H9 (cell line): ENCODE results near the gene LDLRAD4. TPM values are rescaled to one million over a fixed set of nuclear protein-coding genes. Genes with fewer than 3 reads are reported as not detected.

Source experiments
- DNase-seq: peaks from one replicate; pipeline ENCODE4 v3.0.0-alpha.2; 2017
- H2AFZ ChIP-seq: one replicate; pipeline ENCODE4 v1.6.1; 2013; ENCODE audit warnings: mild to moderate bottlenecking, low read length, control low read depth, moderate library complexity
- H2AK5ac ChIP-seq: 2 replicates; pipeline ENCODE4 v1.6.1; 2013; ENCODE audit warnings: low read length, control low read depth, mixed read lengths; ENCODE audit not compliant: insufficient read length
- H2BK120ac ChIP-seq: one replicate; pipeline ENCODE4 v1.6.1; 2013; ENCODE audit warnings: low read depth, mild to moderate bottlenecking, low read length, control low read depth, inconsistent platforms; ENCODE audit not compliant: poor library complexity, severe bottlenecking
- H2BK12ac ChIP-seq: 2 replicates; pipeline ENCODE4 v1.6.1; 2013; ENCODE audit warnings: low read length, control low read depth, mixed read lengths, low read depth; ENCODE audit not compliant: insufficient read length
- H2BK15ac ChIP-seq: 2 replicates; pipeline ENCODE4 v1.6.1; 2013; ENCODE audit warnings: low read depth, low read length, control low read depth
- H2BK20ac ChIP-seq: one replicate; pipeline ENCODE4 v1.6.1; 2013; ENCODE audit warnings: low read depth, mild to moderate bottlenecking, low read length, control low read depth, inconsistent platforms; ENCODE audit not compliant: poor library complexity, severe bottlenecking
- H2BK5ac ChIP-seq: 2 replicates; pipeline ENCODE4 v1.6.1; 2013; ENCODE audit warnings: low read length, control low read depth, mixed read lengths; ENCODE audit not compliant: insufficient read length
- H3K14ac ChIP-seq: 2 replicates; pipeline ENCODE4 v1.6.1; 2013; ENCODE audit warnings: low read length, control low read depth; ENCODE audit not compliant: insufficient read depth
- H3K18ac ChIP-seq: 2 replicates; pipeline ENCODE4 v1.6.1; 2013; ENCODE audit warnings: low read depth, mild to moderate bottlenecking, mixed read lengths, low read length, control low read depth; ENCODE audit not compliant: insufficient read length
- H3K23ac ChIP-seq: 2 replicates; pipeline ENCODE4 v1.6.1; 2013; ENCODE audit warnings: low read length, control low read depth, mixed read lengths, low read depth; ENCODE audit not compliant: insufficient read length
- H3K23me2 ChIP-seq: 2 replicates; pipeline ENCODE4 v1.6.1; 2013; ENCODE audit warnings: low read depth, mild to moderate bottlenecking, mixed read lengths, low read length, control low read depth; ENCODE audit not compliant: insufficient read length, poor library complexity, severe bottlenecking
- H3K27ac ChIP-seq: 2 replicates; pipeline ENCODE4 v1.5.1; 2013; ENCODE audit warnings: low read length, control low read depth, mixed read lengths, low read depth; ENCODE audit not compliant: insufficient read length
- H3K27me3 ChIP-seq: 2 replicates; pipeline ENCODE4 v1.6.1; 2013; ENCODE audit warnings: low read length, control low read depth, inconsistent platforms; ENCODE audit not compliant: insufficient read depth
- H3K4ac ChIP-seq: 2 replicates; pipeline ENCODE4 v1.6.1; 2013; ENCODE audit warnings: low read depth, mild to moderate bottlenecking, control low read depth, inconsistent platforms, low read length, moderate library complexity
- H3K4me1 ChIP-seq: 2 replicates; pipeline ENCODE4 v1.6.1; 2013; ENCODE audit warnings: low read length, control low read depth, inconsistent platforms; ENCODE audit not compliant: insufficient read depth
- H3K4me2 ChIP-seq: 2 replicates; pipeline ENCODE4 v1.6.1; 2013; ENCODE audit warnings: low read length, control low read depth, mixed read lengths; ENCODE audit not compliant: insufficient read length, insufficient read depth
- H3K56ac ChIP-seq: 2 replicates; pipeline ENCODE4 v1.6.1; 2013; ENCODE audit warnings: low read depth, mild to moderate bottlenecking, mixed read lengths, low read length, control low read depth; ENCODE audit not compliant: insufficient read length
- H3K79me1 ChIP-seq: 2 replicates; pipeline ENCODE4 v1.6.1; 2013; ENCODE audit warnings: low read depth, mild to moderate bottlenecking, moderate library complexity, low read length, control low read depth, inconsistent platforms; ENCODE audit not compliant: insufficient read depth, poor library complexity, severe bottlenecking
- H3K79me2 ChIP-seq: 2 replicates; pipeline ENCODE4 v1.6.1; 2013; ENCODE audit warnings: low read length, control low read depth, inconsistent platforms; ENCODE audit not compliant: insufficient read depth
- H3K9ac ChIP-seq: 2 replicates; pipeline ENCODE4 v1.6.1; 2013; ENCODE audit warnings: low read length, control low read depth, mixed read lengths; ENCODE audit not compliant: insufficient read length; ENCODE audit errors: extremely low read depth
- H3K9me3 ChIP-seq: one replicate; pipeline ENCODE4 v1.6.1; 2013; ENCODE audit warnings: low read depth, low read length, inconsistent platforms; ENCODE audit not compliant: control insufficient read depth
- H3T11ph ChIP-seq: one replicate; pipeline ENCODE4 v1.6.1; 2013; ENCODE audit warnings: mild to moderate bottlenecking, low read length, control low read depth, inconsistent platforms
- H4K20me1 ChIP-seq: one replicate; pipeline ENCODE4 v1.6.1; 2013; ENCODE audit not compliant: control insufficient read depth, insufficient read length, insufficient read depth
- H4K5ac ChIP-seq: 2 replicates; pipeline ENCODE4 v1.6.1; 2013; ENCODE audit warnings: low read depth, mild to moderate bottlenecking, mixed read lengths, low read length, control low read depth; ENCODE audit not compliant: insufficient read length
- H4K8ac ChIP-seq: replicated peaks from 2 replicates; pipeline ENCODE4 v1.6.1; 2013; ENCODE audit warnings: low read length, control low read depth, mixed read lengths, low read depth; ENCODE audit not compliant: insufficient read length
- H4K91ac ChIP-seq: 2 replicates; pipeline ENCODE4 v1.6.1; 2013; ENCODE audit warnings: low read depth, mild to moderate bottlenecking, moderate library complexity, mixed read lengths, low read length, control low read depth; ENCODE audit not compliant: insufficient read length
- H3K27ac Mint-ChIP-seq, 3 experiments: 2 replicates in 2 of 3; 3 replicates in 1 of 3; pipeline ENCODE4 v1.8.0; 2020 to 2021; ENCODE audit warnings: mixed read lengths in 3 of 3, mild to moderate bottlenecking in 1 of 3, moderate library complexity in 1 of 3
- H3K27me3 Mint-ChIP-seq: 2 replicates; pipeline ENCODE4 v1.8.0; 2021; ENCODE audit warnings: low read depth, mild to moderate bottlenecking, moderate library complexity, mixed read lengths
- H3K36me3 Mint-ChIP-seq, 3 experiments: 2 replicates in 2 of 3; 3 replicates in 1 of 3; pipeline ENCODE4 v1.8.0; 2020 to 2021; ENCODE audit warnings: low read depth in 3 of 3, mixed read lengths in 3 of 3; ENCODE audit not compliant: insufficient read depth in 1 of 3
- H3K4me1 Mint-ChIP-seq, 2 experiments: 2 replicates each; pipeline ENCODE4 v1.8.0; 2020; ENCODE audit warnings: mixed read lengths in 2 of 2
- H3K4me3 Mint-ChIP-seq, 2 experiments: 2 replicates in 1 of 2; 3 replicates in 1 of 2; pipeline ENCODE4 v1.8.0; 2020 to 2021; ENCODE audit warnings: mild to moderate bottlenecking in 2 of 2, mixed read lengths in 2 of 2, moderate library complexity in 1 of 2
- H3K9me3 Mint-ChIP-seq, 2 experiments: 2 replicates in 1 of 2; 3 replicates in 1 of 2; pipeline ENCODE4 v1.8.0; 2020; ENCODE audit warnings: mild to moderate bottlenecking in 2 of 2, mixed read lengths in 2 of 2, moderate library complexity in 1 of 2
- WGBS: extraction: QIAGEN DNeasy Blood & Tissue Kit; methylation state at CpG from one replicate; pipeline ENCODE4 v1.1.7; 2013; ENCODE audit warnings: missing lambda C conversion rate, low lambda C conversion rate, mixed read lengths; ENCODE audit not compliant: insufficient read length; ENCODE audit errors: extremely low coverage; 5-methylcytosine and 5-hydroxymethylcytosine counted together
- total RNA-seq: library from RNA; stranded (reverse); gene quantifications from 2 replicates; pipeline ENCODE4 v1.2.1, GENCODE V29; 2021
- TF ChIP-seq, protein P1 (sequence below): fragments of 200-600 bp; sonication (generic); conservative IDR thresholded peaks from 3 replicates; pipeline ENCODE4 v1.8.0; 2021; ENCODE audit warnings: antibody characterized with exemption, mild to moderate bottlenecking

The LDLRAD4 gene
- total RNA-seq, 1 experiment from 2014 or later, result 3.9 TPM

DNA sequence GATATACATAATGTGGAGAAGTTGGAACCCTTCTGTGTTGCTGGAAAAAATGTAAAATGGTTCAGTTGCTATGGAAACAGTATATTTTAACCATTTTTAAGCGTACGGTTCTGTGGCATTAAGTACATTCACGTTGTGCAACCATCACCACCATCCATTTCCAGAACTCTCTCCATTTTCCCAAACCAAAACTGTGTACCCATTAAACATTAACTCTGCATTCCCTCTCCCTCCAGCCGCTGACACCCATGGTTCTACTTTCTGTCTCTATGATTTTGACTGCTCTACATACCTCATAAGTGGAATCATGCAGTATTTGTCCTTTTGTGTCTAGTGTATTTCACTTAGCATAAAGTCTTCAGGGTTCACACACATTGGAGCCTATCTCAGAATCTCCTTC, 67.3 kb downstream of the LDLRAD4 start:
- H3K9me3 ChIP-seq, result no peaks in the 10 kb centered on the region
- H3K4ac ChIP-seq, result no peak overlapping the region
- no peak overlapping the region for H2BK20ac ChIP-seq
- H3K23ac ChIP-seq, result no peak overlapping the region
- H3K36me3 Mint-ChIP-seq, result peaks cover 2 to 4% (median 2%) of the 10 kb centered on the region in 3 experiments; a peak in 3 of 7 replicates
- peaks cover 0 to 2% of the 10 kb centered on the region in 2 experiments; a peak in 3 of 5 replicates for H3K9me3 Mint-ChIP-seq
- H3K14ac ChIP-seq, result no peak overlapping the region
- H2BK5ac ChIP-seq, result no peak overlapping the region
- H3K9ac ChIP-seq, result no peak overlapping the region
- no peak overlapping the region for H2BK15ac ChIP-seq
- no peaks in the 10 kb centered on the region; the same call in 1 of the 2 replicates for H3K27me3 Mint-ChIP-seq
- H3K27ac Mint-ChIP-seq, result no peak overlapping the region
- no peak overlapping the region for H3K4me3 Mint-ChIP-seq
- H2BK120ac ChIP-seq, result no peak overlapping the region
- no peak overlapping the region for H3K27ac ChIP-seq
- no peaks in the 10 kb centered on the region for H3K23me2 ChIP-seq
- H2BK12ac ChIP-seq, result no peak overlapping the region
- no peaks in the 10 kb centered on the region for H3K4me1 ChIP-seq
- H4K8ac ChIP-seq, result no peak overlapping the region
- no peaks in the 10 kb centered on the region for H3K79me1 ChIP-seq
- no peak for DNase-seq
- H4K5ac ChIP-seq, result no peak overlapping the region
- no peak overlapping the region for H3T11ph ChIP-seq
- H3K56ac ChIP-seq, result no peak overlapping the region
- no peaks in the 10 kb centered on the region for H4K20me1 ChIP-seq
- no peak overlapping the region for H2AFZ ChIP-seq
- H3K4me2 ChIP-seq, result no peak overlapping the region
- WGBS, result no CpG with 5 or more reads among the region's 4 CpGs
- no peak overlapping the region for H4K91ac ChIP-seq
- TF ChIP-seq, protein P1, sequence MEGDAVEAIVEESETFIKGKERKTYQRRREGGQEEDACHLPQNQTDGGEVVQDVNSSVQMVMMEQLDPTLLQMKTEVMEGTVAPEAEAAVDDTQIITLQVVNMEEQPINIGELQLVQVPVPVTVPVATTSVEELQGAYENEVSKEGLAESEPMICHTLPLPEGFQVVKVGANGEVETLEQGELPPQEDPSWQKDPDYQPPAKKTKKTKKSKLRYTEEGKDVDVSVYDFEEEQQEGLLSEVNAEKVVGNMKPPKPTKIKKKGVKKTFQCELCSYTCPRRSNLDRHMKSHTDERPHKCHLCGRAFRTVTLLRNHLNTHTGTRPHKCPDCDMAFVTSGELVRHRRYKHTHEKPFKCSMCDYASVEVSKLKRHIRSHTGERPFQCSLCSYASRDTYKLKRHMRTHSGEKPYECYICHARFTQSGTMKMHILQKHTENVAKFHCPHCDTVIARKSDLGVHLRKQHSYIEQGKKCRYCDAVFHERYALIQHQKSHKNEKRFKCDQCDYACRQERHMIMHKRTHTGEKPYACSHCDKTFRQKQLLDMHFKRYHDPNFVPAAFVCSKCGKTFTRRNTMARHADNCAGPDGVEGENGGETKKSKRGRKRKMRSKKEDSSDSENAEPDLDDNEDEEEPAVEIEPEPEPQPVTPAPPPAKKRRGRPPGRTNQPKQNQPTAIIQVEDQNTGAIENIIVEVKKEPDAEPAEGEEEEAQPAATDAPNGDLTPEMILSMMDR, result no peak
- no peaks in the 10 kb centered on the region for H3K79me2 ChIP-seq
- no peaks in the 10 kb centered on the region for H3K27me3 ChIP-seq
- H3K18ac ChIP-seq, result no peak overlapping the region
- H3K4me1 Mint-ChIP-seq, result peaks cover under 1 to 3% of the 10 kb centered on the region in 2 experiments; a peak in 3 of 4 replicates
- no peak overlapping the region for H2AK5ac ChIP-seq
